Stimulated activated naive CD4-positive, alpha-beta T cell treated with Interleukin-2 at 50 U/mL for 16 hours (primary cell): ENCODE measurements around the gene FHIT.
"Not testable (repeated sequence)": the region's sequence is repeated elsewhere in the genome, so short reads cannot be mapped to it uniquely, and the experiment has no call there.

ENCODE experiments used
- DNase-seq: peaks from one replicate; lab custom pipeline; 2025; lab: John Stamatoyannopoulos, UW

The FHIT gene

DNA sequence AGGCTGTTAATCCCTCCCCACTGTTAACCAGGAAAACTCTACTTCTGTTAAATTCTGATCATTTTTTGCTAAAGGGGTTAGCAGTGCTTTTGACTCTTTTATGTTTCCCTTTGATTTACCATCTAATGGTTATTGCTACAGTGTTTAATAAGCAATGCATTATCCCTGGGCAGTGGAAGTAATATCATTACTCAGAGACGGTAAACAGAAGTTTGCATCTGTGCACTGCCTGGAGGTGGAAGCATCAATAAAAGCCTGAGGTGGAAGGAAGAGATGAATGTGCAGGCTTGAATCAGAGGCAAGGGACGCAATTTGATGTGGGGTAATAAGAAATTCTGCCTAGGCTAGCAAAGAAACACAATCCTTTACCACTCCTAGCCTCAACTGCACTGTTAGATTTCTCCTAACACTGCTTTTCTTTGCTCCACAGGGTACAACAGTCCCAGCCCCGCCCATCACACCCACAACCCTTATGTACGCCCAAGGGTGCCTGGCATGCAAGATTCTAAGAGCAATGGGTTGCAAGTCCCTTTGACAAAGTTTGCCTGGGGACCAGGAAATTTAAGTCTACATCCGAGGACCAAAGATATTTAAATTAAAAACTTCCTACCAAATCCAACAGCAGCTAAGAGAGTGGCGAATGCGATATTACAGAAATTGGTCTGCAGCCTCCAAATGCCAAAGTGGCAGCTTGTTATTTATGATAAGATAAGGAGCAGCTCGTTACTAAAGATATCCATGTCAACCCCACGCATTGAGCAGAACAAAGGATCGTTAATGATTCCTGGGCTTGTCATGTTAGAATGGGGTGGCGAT, 261.4 kb downstream of the FHIT start:
- DNase-seq: no peak

DNA sequence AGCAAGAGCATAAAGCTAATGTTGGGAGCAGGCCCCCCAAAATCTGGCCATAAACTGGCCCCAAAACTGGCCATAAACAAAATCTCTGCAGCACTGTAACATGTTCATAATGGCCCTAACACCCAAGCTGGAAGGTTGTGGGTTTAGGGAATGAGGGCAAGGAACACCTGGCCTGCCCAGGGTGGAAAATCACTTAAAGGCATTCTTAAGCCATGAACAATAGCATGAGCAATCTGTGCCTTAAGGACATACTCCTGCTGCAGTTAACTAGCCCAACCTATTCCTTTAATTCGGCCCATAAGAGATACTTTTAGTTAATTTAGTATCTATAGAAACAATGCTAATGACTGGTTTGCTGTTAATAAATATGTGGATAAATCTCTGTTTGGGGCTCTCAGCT, 264.1 kb downstream of the FHIT start:
- DNase-seq: not testable (repeated sequence)

DNA sequence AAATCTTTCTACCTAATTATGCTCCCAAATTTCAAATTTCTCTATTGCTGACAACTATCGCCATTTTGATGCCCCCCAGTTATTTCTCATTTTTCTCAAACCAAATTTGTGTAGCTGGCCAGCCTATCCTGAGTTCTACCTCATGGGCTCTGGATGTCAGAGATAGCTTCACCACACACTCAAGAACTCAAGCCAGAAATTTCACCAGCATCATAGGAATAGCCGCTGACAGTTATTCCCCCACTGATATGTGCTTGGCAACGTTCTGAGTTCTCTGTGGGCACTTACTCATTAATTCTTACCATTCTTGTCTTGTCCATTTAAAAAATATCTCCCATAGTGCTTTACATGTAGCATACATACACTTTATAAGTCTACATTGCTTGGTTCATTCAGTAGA, 264.7 kb downstream of the FHIT start:
- DNase-seq: no peak

DNA sequence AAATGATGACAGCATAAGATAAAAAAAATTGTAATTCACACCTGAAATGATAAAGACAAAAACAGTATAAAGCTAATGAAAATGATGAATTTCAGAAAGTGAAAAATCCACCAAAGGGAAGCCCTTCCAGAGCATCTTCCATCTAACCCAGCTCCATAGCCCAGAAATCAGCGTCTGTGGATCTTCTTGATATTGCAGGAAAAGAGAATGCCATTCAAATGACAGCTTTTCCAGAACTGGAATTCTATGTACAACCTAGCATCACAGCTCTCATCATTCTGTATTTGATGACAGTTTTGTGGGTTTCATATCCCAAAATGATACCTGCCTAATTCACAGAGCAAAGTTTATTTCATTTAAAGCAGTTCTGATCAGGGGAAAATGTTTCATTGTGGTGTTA, 267.3 kb downstream of the FHIT start:
- DNase-seq: no peak

DNA sequence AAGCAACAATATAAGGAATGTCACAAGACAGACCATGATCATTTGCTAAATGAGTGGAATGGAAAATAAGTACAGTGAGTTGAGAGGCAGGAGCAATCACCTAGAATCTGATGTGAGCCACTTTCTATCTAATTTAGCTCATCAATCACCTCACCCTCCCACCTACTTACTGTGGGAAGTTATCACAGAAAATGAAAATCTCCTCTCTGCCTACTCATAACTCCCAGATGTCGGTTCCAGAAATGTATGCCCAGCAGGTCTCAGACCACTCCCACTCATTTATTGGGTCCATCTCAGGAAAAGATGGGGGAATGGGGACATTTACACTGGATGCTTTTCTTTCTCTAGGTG, 270.9 kb downstream of the FHIT start:
- no peak for DNase-seq

DNA sequence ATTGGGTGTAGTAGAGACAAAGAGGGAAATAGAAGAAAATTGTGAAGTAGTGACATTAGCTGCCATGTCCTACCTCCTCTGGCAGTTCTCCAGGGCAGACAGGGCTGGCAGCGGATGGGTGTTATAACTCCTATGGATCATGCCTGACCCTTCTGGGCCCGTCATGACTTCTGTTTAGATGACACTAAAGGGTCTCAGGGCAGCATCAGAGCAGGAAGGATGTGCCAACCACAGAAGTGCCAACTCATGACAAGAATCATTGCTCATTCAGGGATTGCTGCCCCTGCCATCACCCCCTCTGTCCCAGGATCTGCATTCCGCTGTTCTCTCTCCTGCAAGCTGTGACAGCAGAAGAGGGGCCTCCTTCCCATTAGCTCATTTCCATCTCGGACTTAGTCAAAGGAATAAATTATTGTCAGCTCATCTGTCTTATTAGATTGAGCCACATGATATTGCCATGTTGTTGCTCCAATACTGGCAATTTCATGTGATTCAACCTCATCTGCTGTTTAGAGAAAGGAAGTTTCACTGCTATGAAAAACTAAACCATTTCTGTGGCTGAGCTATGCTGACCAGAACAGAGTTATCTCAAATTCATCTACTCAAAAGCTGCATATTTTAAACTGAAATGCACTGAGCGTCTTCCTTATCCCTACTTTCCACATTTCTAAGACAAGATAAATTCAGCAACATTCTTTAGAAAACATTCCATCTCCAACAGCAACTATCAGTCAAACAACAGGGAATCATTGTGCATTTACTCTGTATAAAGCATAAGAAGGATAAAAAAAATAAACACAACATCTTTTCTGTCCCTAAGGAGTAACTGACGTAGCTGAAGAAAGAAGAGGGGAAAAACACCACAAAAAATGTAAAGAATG, 271.6 kb downstream of the FHIT start:
- DNase-seq: no peak

DNA sequence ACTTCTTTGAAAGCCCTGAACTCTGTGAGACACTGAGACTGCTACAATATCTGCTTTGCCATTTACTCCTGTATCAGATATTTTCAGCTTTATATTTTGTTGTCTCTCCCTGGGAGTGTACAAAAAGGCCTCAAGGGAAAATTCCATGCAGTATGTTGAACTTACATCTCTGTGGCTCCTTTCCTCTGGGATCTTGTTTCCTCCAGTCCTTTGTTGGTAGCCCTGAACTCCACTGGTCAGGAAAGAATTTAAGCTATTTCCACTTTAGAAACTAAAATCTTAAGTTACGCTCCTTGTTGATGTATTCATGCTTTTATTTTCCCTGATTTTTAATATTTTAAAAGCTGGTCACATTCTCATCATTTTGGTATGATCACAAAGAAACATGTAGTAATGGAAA, 277.9 kb downstream of the FHIT start:
- no peak for DNase-seq

DNA sequence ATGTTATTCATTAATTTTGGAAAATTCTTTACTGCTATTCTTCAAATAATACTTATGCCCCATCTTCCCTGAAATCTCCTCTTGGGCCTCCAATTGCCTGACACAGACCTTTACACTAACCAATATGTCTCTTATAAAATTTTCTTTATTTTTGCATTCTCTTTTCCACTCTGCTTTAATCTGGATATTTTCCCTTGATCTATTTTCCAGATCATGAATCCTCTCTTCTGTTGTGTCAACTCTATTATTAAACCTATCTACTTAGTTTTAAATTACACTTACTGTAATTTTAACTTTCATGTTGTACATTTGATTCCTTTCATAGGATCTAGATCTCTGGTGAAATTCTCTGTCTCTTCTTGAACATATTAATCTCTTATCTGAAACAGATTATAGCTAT, 278.7 kb downstream of the FHIT start:
- no peak for DNase-seq

DNA sequence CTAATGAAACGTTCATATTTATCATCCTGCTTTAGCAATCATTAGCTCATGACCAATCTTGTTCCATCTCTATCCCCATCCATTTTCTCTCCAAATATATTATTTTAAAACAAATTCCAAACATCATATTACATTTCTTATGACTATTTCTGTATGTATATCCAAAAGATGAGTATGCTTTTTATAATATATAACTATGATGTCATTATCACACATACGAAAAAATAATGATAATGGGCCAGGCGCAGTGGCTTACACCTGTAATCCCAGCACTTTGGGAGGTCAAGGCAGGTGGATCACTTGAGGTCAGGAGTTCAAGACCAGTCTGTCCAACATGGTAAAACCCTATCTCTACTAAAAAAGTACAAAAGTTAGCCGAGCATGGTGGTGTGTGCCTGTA, 280.4 kb downstream of the FHIT start:
- no peak for DNase-seq

DNA sequence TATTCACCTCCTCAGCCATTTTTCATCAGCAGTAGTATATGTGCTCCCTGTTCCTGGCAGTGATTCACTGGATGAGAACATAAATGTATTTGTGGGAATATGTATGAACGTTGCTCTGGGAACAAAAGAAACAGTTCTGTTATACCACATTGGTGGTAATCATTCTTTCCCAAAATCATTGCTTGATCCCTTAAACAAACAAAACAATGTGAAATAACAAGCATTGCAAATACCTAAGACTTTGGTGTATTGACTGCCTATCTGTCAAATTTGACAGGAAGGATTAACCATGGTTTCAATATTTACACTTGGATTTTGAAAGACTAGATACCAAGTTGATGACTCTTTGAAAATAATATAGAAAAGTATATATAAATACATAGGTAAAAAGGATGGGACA, 284.1 kb downstream of the FHIT start:
- no peak for DNase-seq

DNA sequence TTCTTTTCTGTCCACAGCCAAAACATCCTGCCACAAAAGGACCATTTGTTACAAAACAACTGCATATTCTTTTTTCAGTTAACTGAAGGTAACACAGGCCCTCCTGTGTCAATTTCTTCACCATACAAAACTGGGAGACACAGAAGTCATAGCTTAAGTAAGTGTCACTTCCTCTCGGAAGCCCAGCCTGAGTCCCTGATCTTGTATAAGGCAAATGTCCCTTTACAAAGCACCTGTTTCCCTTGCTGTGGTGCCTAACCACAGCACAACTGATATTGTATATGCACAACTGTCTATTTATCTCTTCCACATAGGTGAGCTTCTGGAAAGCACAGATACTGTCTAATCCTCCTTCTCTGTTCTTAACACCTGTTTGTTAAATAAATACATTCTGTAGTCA, 293.7 kb downstream of the FHIT start:
- no peak for DNase-seq

DNA sequence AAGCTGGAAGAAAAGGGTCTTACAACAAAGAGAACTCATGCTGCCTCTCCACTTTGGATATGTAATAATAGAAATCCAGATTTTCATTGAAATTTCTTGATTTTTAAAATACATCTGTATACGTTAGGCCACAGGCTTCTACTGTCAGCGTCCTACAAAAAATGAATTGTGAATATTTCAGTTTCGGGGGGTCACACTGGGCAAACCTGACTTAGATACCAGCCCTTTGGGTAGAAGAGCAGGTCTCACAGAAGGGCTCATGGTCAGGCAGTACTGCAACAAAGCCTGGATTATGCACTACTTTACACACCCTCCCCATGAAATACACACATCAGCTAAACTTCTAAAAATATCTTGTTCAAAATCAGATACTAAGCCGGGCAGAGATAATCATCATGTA, 294.5 kb downstream of the FHIT start:
- no peak for DNase-seq

DNA sequence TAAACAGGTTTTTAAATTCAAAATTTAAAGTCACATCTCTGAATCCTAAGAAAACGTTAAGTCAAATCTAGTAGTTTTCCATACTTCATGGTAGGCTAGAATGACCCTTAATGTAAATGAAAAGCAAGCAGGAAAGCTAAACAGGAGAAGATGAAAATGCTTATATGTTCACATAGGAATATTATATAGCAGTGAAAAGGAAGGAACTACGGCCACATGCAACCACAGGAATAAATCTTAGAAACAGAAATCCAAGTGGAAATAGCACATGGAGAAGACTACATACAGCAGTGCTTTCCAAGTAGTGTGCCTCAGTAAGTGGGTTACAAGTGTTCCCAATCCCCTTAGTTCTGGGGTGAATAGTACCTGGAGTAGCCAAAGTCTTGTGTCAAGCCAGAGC, 296.2 kb downstream of the FHIT start:
- no peak for DNase-seq

DNA sequence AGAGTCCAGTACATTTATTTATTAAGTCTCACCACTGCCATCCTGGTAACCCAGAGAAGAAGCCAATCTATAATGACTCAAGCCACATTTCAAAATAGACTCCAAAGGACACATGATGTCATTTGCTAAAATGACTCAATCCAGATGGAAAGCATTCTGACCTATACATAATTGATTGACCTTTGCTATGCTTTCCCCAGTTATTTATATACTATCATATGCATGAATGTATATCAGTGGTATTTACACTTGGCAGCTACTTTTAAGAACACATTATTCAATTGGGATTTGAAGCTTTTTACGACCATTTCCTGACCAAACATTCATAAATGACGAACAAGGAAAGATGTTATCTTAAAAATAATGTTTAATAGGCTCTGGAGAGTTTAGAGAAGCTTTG, 297.2 kb downstream of the FHIT start:
- no peak for DNase-seq

DNA sequence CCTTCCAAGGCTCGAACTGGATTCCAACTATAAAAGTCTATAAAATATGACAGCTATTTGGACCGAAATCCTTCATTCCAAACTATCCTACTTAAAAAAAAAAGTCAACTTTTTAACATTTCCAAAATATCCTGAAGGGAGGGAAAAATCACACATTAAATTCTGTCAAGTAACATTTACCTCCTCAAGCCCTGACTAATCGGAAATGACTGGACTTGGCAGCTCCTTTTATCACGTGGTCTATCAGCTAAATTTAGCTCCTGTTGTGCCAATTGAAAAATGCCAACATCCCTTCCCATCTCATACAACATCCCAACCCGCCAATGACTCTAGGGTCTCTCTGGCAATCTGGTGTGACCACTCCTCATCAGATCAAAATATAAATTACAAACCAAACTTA, 297.9 kb downstream of the FHIT start:
- DNase-seq: no peak

DNA sequence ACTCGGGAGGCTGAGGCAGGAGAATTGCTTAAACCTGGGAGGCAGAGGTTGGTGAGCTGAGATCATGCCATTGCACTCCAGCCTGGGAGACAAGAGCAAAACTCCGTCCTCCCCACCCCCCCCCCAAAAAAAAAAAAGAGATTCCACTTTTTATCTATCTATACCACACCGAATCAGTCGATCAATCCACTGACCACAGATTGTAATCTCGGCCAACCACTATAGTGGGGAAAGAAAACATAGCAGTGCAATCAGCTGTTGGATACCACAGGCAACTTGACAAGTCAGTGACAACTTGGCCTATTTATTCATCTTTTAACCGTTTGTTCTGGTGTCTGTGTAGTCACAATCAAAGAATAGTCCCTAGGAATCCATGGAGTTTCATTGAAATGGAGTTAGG, 299.2 kb downstream of the FHIT start:
- DNase-seq: no peak

DNA sequence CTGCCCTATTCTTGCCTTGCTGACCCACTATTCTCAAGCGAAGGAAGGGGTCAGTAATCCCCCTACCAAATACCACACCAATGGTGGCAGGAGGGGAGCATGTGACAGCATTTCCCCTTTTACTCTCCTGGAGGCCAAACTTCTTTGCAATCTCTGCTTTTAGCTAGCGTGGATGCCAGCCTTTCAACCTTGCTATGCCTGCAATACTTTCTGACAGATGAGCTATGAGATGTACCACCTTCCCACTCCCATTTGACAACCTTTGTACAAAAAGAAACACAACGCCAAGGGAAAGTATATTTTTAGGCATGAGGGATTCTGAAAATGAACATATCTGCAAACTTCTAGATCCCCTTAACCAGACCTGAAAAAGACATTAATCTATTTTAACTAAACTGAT, 302.1 kb downstream of the FHIT start:
- no peak for DNase-seq

DNA sequence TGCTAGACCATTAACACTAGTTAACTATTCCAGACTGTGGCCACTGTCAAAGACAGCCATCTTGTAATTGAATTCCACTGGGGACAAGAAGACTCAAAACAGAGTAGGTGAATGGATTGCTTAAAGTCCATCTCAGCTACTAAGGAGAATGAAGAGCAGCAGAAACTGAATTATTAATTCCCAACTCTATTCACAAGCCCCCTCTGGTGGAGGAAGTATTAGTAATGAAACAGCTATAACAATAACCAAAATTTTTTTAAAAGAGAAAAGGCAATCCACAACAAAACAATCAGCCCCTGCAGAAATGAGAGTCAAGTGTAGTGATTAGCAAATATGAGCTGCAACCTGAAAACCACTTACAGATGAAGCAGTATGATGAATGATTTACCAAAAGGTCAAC, 302.8 kb downstream of the FHIT start:
- no peak for DNase-seq

DNA sequence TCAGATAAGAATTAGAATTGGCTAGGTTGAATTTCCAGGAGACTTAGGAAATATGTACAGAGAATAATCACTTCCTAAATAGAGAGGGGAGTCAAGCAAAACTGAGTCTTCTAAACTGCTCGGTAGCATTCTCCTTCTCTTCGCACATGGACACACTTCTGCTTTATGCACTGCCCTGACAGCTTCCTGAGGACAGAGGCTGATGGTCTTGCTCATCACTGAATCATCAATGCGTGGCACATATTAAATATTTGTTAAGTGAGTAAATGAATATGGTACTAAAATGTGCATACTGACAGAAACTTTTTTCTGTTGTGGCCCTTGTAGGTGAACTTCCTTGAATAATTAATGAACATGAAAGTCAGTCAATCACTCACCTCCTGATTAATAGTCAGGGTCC, 315.5 kb downstream of the FHIT start:
- DNase-seq: no peak

DNA sequence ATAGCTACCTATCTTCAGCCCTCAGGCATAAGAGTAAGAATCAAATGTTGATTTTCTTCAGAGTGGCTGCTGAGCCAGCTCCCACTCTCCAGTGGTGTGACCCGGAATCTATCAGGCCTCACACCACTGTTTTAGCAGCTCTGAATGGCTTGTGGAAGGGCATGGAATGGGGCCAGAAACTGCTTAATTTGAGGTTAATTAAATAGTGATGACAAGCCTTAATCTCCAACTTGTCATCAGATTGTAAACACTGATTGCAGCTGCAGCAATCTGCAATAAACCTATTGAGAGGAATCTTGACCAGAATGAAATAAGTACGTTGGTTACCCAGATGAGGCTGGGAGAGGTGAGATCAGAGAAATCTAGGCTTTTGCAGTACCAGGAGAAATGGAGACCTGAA, 317.4 kb downstream of the FHIT start:
- no peak for DNase-seq

DNA sequence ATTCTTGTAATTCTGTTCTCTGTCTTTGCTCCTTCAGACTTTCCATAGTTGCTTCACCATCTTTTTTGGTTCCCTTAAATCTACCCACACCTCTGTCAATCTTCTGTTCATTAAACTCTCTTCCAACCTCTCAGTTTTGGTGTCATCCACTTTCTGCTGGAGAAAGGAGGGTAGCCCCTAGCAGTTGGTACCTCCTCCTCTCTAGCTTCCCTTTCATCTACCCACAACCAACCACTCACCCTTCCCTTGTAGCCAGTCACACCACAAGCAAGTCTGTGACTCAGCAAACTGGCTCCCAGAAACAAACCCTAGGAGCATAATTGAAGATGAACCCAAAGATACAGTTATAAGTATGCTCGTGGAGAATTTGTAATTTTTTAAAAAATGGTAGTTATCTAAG, 318.6 kb downstream of the FHIT start:
- no peak for DNase-seq

DNA sequence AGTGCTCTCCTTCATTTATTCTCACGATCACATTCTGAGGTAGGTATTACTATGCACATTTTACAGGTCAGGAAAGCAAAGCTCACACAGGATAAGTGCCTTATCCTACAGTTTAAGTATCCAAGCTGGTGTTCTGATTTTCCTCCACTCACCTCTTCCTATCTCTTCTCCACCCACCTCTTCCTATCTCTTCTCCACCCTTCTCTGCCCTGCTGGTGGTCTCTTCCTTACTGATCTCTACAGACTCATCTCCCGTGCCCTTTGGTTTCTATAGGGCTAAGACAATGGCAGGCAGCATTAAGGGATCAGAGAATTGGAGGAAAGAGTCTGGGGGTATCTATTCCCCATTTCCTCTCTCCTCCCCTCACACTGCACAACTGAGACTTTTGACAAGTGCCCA, 319.1 kb downstream of the FHIT start:
- DNase-seq: no peak

DNA sequence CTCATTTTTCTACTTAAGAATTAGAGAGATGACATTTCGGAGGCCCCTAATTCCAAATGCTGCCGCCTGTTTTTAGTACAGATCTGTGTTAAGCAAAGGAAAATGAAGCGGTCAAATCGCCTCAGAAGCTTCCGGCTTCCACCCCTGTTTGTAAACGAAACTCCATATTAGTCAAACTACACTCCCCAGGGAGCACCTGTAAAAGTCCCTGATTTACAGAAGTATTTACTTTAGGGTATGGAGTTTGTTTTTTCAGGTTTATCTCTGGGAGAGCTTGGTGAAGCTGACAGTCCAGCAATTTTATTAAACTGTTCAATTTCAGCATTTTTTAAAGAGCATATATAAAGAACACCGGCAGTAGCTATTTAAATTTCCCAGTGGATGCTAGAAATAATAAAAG, 319.8 kb downstream of the FHIT start:
- no peak for DNase-seq

DNA sequence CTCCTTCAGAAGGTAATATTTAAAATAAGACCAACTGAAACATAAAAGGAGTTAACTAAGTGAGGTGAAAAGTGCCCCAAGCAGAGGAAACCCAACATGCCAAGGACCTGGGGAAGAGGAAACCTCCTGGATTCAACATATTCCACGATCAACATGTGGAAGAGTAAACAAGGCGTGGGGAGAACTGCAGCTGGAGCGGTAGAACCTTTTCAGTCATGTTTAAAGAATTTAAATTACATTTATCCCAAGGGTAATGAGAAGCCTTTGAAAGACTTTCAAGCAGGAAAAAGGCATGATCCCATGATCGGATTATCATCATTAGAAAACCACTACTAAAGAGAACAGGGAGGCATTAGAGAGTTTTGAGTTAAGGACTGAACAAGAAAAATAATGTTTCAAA, 330.7 kb downstream of the FHIT start:
- no peak for DNase-seq
